K562 (cell line): ENCODE results near the gene ZBTB16. TPM values are rescaled to one million over a fixed set of nuclear protein-coding genes. Genes with fewer than 3 reads are reported as not detected.

ENCODE experiments used
- ATAC-seq: fragments of 200-7000 bp; cut with Tn5 transposase; 3 replicates; pipeline ENCODE4 v1.9.1; 2020; ENCODE audit warnings: moderate library complexity
- BruUV-seq: library from RNA; stranded (reverse); fragments of 400-500 nt; replicated peaks from 2 replicates; lab custom pipeline; 2021; lab: Mats Ljungman, UMichigan
- CTCF ChIA-PET: fragments of 300-600 bp; formaldehyde crosslinking; extraction: SDS; loops from one replicate; lab custom pipeline; 2021; ENCODE audit warnings: low intra/inter-chr PET ratio; lab: Yijun Ruan, JAX
- POLR2A ChIA-PET: fragments of 300-600, 350-650 bp; sonication (Branson Sonifier 250); formaldehyde crosslinking; extraction: SDS; loops from one replicate; lab custom pipeline; 2021; ENCODE audit warnings: antibody characterized with exemption, inconsistent platforms; lab: Yijun Ruan, JAX
- DNase-seq, 4 experiments: peaks; one replicate each; pipeline versions ENCODE4 v3.0.0 to v3.0.0-alpha.2; 2011 to 2018; ENCODE audit warnings: low spot score in 3 of 4, mixed read lengths in 3 of 4; ENCODE audit errors: extremely low read depth in 1 of 4
- FAIRE-seq: peaks from 2 replicates; lab custom pipeline; 2011; peaks lifted over from hg19 to GRCh38; lab: Jason Lieb, UNC
- H2AFZ ChIP-seq: 2 replicates; pipeline ENCODE4 v1.6.0; 2011; ENCODE audit warnings: low read depth, low read length, control low read depth, inconsistent platforms
- H3K27ac ChIP-seq: fragments of 200-600 bp; 3 replicates; pipeline ENCODE4 v1.8.0; 2011; ENCODE audit warnings: low read depth, mild to moderate bottlenecking, control low read depth, inconsistent platforms, low read length, moderate library complexity, mixed read lengths; ENCODE audit errors: extremely low read depth
- H3K27me3 ChIP-seq, 2 experiments: fragments of 300-600 bp in 1 of 2; 2 replicates in 1 of 2; 3 replicates in 1 of 2; pipeline versions ENCODE4 v1.6.0 to v1.8.0; 2011; ENCODE audit warnings: inconsistent platforms in 2 of 2, low read length in 2 of 2, mild to moderate bottlenecking in 1 of 2, mixed read lengths in 1 of 2, moderate library complexity in 1 of 2; ENCODE audit not compliant: control insufficient read depth in 2 of 2, insufficient read depth in 2 of 2
- H3K36me3 ChIP-seq: fragments of 300-600 bp; 3 replicates; pipeline ENCODE4 v1.8.0; 2011; ENCODE audit warnings: mild to moderate bottlenecking, low read length, inconsistent platforms; ENCODE audit not compliant: control insufficient read depth, insufficient read depth
- H3K4me1 ChIP-seq, 2 experiments: fragments of 200-600 bp in 1 of 2; replicated peaks in 1 of 2; 2 replicates in 1 of 2; 3 replicates in 1 of 2; pipeline versions ENCODE4 v1.5.1 to v1.8.0; 2011; ENCODE audit warnings: inconsistent platforms in 2 of 2, low read length in 2 of 2, mild to moderate bottlenecking in 1 of 2, mixed read lengths in 1 of 2, moderate library complexity in 1 of 2; ENCODE audit not compliant: control insufficient read depth in 2 of 2, insufficient read depth in 2 of 2
- H3K4me2 ChIP-seq: 2 replicates; pipeline ENCODE4 v1.6.1; 2011; ENCODE audit warnings: low read length, control low read depth, inconsistent platforms, mixed read lengths; ENCODE audit not compliant: insufficient read depth
- H3K4me3 ChIP-seq: fragments of 200-600 bp; sonication (generic), shearing (Covaris generic); 2 replicates; pipeline ENCODE4 v1.5.1; 2016; ENCODE audit warnings: control low read depth, inconsistent platforms
- H3K79me2 ChIP-seq: fragments of 200-600 bp; 3 replicates; pipeline ENCODE4 v1.8.0; 2011; ENCODE audit warnings: low read length, inconsistent platforms; ENCODE audit not compliant: control insufficient read depth, insufficient read depth
- H3K9ac ChIP-seq, 2 experiments: 2 replicates each; pipeline versions ENCODE4 v1.6.0 to v1.6.1; 2011; ENCODE audit warnings: low read depth in 2 of 2, low read length in 2 of 2, control low read depth in 1 of 2, inconsistent platforms in 1 of 2, mild to moderate bottlenecking in 1 of 2, mixed read lengths in 1 of 2; ENCODE audit not compliant: insufficient read depth in 1 of 2
- H3K9me1 ChIP-seq: one replicate; pipeline ENCODE4 v1.6.0; 2011; ENCODE audit warnings: inconsistent platforms, mild to moderate bottlenecking, low read length, moderate library complexity; ENCODE audit not compliant: control insufficient read depth, insufficient read depth
- H3K9me3 ChIP-seq: replicated peaks from 2 replicates; pipeline ENCODE4 v1.5.1; 2011; ENCODE audit warnings: low read depth, low read length, inconsistent platforms; ENCODE audit not compliant: control insufficient read depth, insufficient read depth
- H4K20me1 ChIP-seq: replicated peaks from 2 replicates; pipeline ENCODE4 v1.6.1; 2011; ENCODE audit warnings: low read length, inconsistent platforms, mixed read lengths; ENCODE audit not compliant: control insufficient read depth, insufficient read depth
- AFF4 ChIP-seq: sonication (generic); formaldehyde crosslinking; IDR thresholded peaks from 2 replicates; pipeline ENCODE4 v1.8.0; 2023; ENCODE audit warnings: mild to moderate bottlenecking, missing genetic modification reagents
- BRCA1 ChIP-seq, 2 experiments: fragments of 450-650 bp in 1 of 2; sonication (generic) in 1 of 2; formaldehyde crosslinking in 1 of 2; IDR thresholded peaks; 2 replicates each; pipeline versions ENCODE4 v1.5.0 to v1.6.1; 2017 to 2020; ENCODE audit warnings: mild to moderate bottlenecking in 1 of 2, missing genetic modification reagents in 1 of 2
- CEBPB ChIP-seq: fragments of 450-650 bp; IDR thresholded peaks from 2 replicates; pipeline ENCODE4 v1.6.1; 2016; ENCODE audit warnings: missing genetic modification characterization, missing compliant biosample characterization
- CSDE1 ChIP-seq, 2 experiments: fragments of 450-650 bp; IDR thresholded peaks; 2 replicates each; pipeline ENCODE4 v1.6.1; 2016; ENCODE audit warnings: mild to moderate bottlenecking in 1 of 2
- ETS2 ChIP-seq: IDR thresholded peaks from 2 replicates; pipeline ENCODE4 v1.6.1; 2016; ENCODE audit warnings: borderline replicate concordance, missing genetic modification characterization, mild to moderate bottlenecking, moderate library complexity, missing compliant biosample characterization; ENCODE audit not compliant: poor library complexity, severe bottlenecking
- FOXK1 ChIP-seq: sonication (generic); formaldehyde crosslinking; IDR thresholded peaks from 2 replicates; pipeline ENCODE4 v1.8.0; 2022; ENCODE audit warnings: missing genetic modification reagents, mild to moderate bottlenecking, borderline replicate concordance
- HES1 ChIP-seq: fragments of 450-650 bp; IDR thresholded peaks from 2 replicates; pipeline ENCODE4 v1.6.1; 2016; ENCODE audit warnings: low read depth, mild to moderate bottlenecking, moderate library complexity
- KHSRP ChIP-seq: fragments of 450-650 bp; IDR thresholded peaks from 2 replicates; pipeline ENCODE4 v1.6.1; 2017
- NFIC ChIP-seq: fragments of 450-650 bp; IDR thresholded peaks from 2 replicates; pipeline ENCODE4 v1.6.1; 2017; ENCODE audit warnings: mild to moderate bottlenecking, inconsistent platforms
- NFXL1 ChIP-seq: fragments of 450-650 bp; formaldehyde crosslinking; IDR thresholded peaks from 2 replicates; pipeline ENCODE4 v1.4.0; 2021; ENCODE audit warnings: mild to moderate bottlenecking
- PURB ChIP-seq: sonication (generic); formaldehyde crosslinking; IDR thresholded peaks from 2 replicates; pipeline ENCODE4 v1.9.0; 2021; ENCODE audit warnings: low read depth, mild to moderate bottlenecking, missing genetic modification reagents
- SLC30A9 ChIP-seq: fragments of 250-450 bp; sonication (Bioruptor Pico); IDR thresholded peaks from 2 replicates; pipeline ENCODE4 v1.8.0; 2022; ENCODE audit warnings: mild to moderate bottlenecking, moderate library complexity
- ZBTB33 ChIP-seq: sonication (generic); formaldehyde crosslinking; IDR thresholded peaks from 2 replicates; pipeline ENCODE4 v1.8.1; 2023; ENCODE audit warnings: mild to moderate bottlenecking, missing genetic modification reagents
- ZNF347 ChIP-seq: fragments of 450-650 bp; formaldehyde crosslinking; IDR thresholded peaks from 2 replicates; pipeline ENCODE4 v1.4.0; 2020; ENCODE audit warnings: low read depth, mild to moderate bottlenecking, moderate library complexity
- ZNF696 ChIP-seq: fragments of 250-450 bp; sonication (Bioruptor Pico); conservative IDR thresholded peaks from 2 replicates; pipeline ENCODE4 v1.4.0; 2020; ENCODE audit warnings: mild to moderate bottlenecking, moderate library complexity
- WGBS: fragments of 100-300 bp; shearing (Covaris generic); methylation state at CpG from one replicate; pipeline ENCODE4 v1.1.6; 2016; ENCODE audit warnings: low coverage, mixed read lengths; ENCODE audit not compliant: insufficient coverage; ENCODE audit errors: missing lambda C conversion rate; 5-methylcytosine and 5-hydroxymethylcytosine counted together
- in situ Hi-C: fragments of 300-500 bp; cut with MboI; formaldehyde crosslinking; loops from 4 replicates; pipeline ENCODE4 v1.15.0; 2018; ENCODE audit warnings: inconsistent platforms, mixed read lengths
- intact Hi-C: fragments of 100-400 bp; cut with micrococcal nuclease; formaldehyde crosslinking; loops from 2 replicates; pipeline ENCODE4 v1.14.2; 2022
- polyA plus RNA-seq, 8 experiments: library from polyadenylated mRNA; depleted of rRNA in 4 of 8; stranded (reverse) in 5 of 8; unstranded in 3 of 8; fragments of >200 nt; fragmentation: Nextera tagmentation in 2 of 8; fragmentation: Illumina TruSeq in 1 of 8; extraction: Ambion mirVana in 2 of 8; extraction: Trizol in 1 of 8; gene quantifications; 2 replicates each; pipeline versions ENCODE4 v1.2.1 to v1.2.3, GENCODE V29; 2011 to 2014; ENCODE audit warnings: inconsistent platforms in 1 of 8, missing spikeins in 1 of 8
- total RNA-seq, 7 experiments: library from RNA; depleted of rRNA in 6 of 7; stranded (reverse); fragments of >200 nt in 6 of 7; fragmentation: Illumina TruSeq in 2 of 7; extraction: Trizol in 2 of 7; gene quantifications; 2 replicates each; pipeline versions ENCODE4 v1.2.1 to v1.2.3, GENCODE V29; 2011 to 2021; ENCODE audit warnings: low replicate concordance in 1 of 7

ZBTB16 gene
- total and polyA plus RNA-seq, 9 of the 15 experiments (the other 6 are each of a cell fraction or from before 2014, with no cell fraction given): 0.06 to 0.40 (median 0.24) TPM; not detected in 4

- Histone ChIP-seq H3K4me3 (no peak overlapping the region), H3K36me3 (no peaks in the 10 kb centered on the region), H3K27ac (no peak overlapping the region), H4K20me1 (no peaks in the 10 kb centered on the region; the same call in 1 of the 2 replicates), H3K79me2 (no peaks in the 10 kb centered on the region), H3K9me1 (no peaks in the 10 kb centered on the region), H3K9me3 (no peaks in the 10 kb centered on the region), H3K4me1 (peaks cover 18 to 41% of the 10 kb centered on the region in 2 experiments; a peak in 4 of 5 replicates), H3K9ac (no peak overlapping the region), H3K4me2 (no peak overlapping the region), H2AFZ (no peak overlapping the region), H3K27me3 (no peaks in the 10 kb centered on the region)
- BruUV-seq: no TSS peak
- DNase-seq (no peak), ATAC-seq (no peak), FAIRE-seq (no peak)
- CTCF ChIA-PET: no interaction called here
- 69% methylated on average over 20 of the region's 20 CpGs for WGBS
- in situ Hi-C loops: no loop called here
- intact Hi-C loops: no loop called here
- POLR2A ChIA-PET: no interaction called here
- TF ChIP-seq NFXL1 (CRISPR knock-in tag) (no peak), AFF4 (CRISPR knock-in tag) (no peak), HES1 (no peak), FOXK1 (CRISPR knock-in tag) (no peak), ZNF347 (CRISPR knock-in tag) (no peak), KHSRP (no peak), PURB (CRISPR knock-in tag) (no peak), ETS2 (tag) (no peak), ZNF696 (CRISPR knock-in tag) (no peak), BRCA1 (IDR thresholded peaks at IDR 0.05) (no peak), BRCA1 (CRISPR knock-in tag; IDR thresholded peaks at IDR 0.05) (no peak), NFIC (no peak), CEBPB (no peak), SLC30A9 (CRISPR knock-in tag) (no peak), CSDE1 (IDR thresholded peaks at IDR 0.05) (no peak), ZBTB33 (CRISPR knock-in tag) (no peak)
Observed at GRCh38 chr11:114211444-114212121, 152.1 kb downstream of the ZBTB16 start.
